ENCODE results near the gene CAPRIN1.
"Not testable (repeated sequence)": the region's sequence is repeated elsewhere in the genome, so short reads cannot be mapped to it uniquely, and the experiment has no call there.

CAPRIN1 gene

DNA sequence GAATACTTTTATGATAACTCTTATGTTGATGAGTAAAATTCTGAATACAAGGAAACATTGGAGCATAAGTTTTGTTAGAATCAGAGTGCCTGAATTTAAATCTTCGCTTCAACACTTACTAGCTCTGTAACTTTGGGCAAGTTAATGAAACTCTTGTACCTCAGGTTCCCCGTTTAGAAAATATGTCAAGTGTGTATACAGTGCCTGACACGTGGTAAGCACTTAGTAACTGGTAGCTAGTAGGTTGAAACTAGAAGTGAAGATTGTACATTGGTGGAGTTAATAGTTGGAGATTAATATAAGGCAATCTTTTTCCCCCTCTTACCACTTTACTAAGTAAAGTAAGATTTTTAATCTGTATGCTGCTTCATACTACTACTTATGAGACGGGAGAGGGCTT is 29.1 kb downstream of the CAPRIN1 start:
- Histone ChIP-seq H3K9me3 (ENCODE audit: control insufficient read depth, low read length) (no peaks in the 10 kb centered on the region), H3K4me3 (ENCODE audit: insufficient read depth, low read depth, low read length) (no peak overlapping the region), H3K4me1 (ENCODE audit: control insufficient read depth, insufficient read depth, low read length) (no peaks in the 10 kb centered on the region), H3K27ac (ENCODE audit: insufficient read depth, low read depth, low read length, poor library complexity, severe bottlenecking) (no peak overlapping the region), H3K36me3 (ENCODE audit: control insufficient read depth, insufficient read depth, low read length) (peaks cover 71% of the 10 kb centered on the region), H3K27me3 (ENCODE audit: control insufficient read depth, insufficient read depth, low read length, poor library complexity, severe bottlenecking) (no peaks in the 10 kb centered on the region)
- WGBS, 2 experiments, result 94 to 97% methylated on average over 3 of the region's 4 CpGs

DNA sequence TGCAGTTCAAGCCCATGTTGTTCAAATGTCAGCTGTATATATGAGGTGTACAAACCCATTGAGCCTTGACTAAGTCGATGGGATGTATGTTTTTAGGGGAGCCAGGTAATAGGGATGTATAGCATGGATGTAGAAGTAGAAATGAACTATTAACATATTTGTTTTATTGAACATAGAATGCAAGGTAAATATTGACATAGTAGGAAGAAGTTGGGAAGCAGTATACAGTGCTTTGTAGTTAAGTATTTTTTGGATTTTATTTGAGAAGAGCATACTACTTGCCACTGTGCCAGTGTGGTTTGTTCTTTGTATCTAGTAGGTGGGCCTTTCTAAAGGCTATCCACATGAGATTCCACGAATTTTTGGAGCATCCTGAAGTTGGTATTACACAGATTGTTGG is 33.1 kb downstream of the CAPRIN1 start:
- 58 to 67% methylated on average over 2 of the region's 2 CpGs for WGBS, 2 experiments
- Histone ChIP-seq H3K4me1 (ENCODE audit: control insufficient read depth, insufficient read depth, low read length) (no peaks in the 10 kb centered on the region), H3K36me3 (ENCODE audit: control insufficient read depth, insufficient read depth, low read length) (peaks cover 62% of the 10 kb centered on the region), H3K9me3 (ENCODE audit: control insufficient read depth, low read length) (no peaks in the 10 kb centered on the region), H3K27me3 (ENCODE audit: control insufficient read depth, insufficient read depth, low read length, poor library complexity, severe bottlenecking) (no peaks in the 10 kb centered on the region), H3K27ac (ENCODE audit: insufficient read depth, low read depth, low read length, poor library complexity, severe bottlenecking) (no peak overlapping the region), H3K4me3 (ENCODE audit: insufficient read depth, low read depth, low read length) (no peak overlapping the region)

DNA sequence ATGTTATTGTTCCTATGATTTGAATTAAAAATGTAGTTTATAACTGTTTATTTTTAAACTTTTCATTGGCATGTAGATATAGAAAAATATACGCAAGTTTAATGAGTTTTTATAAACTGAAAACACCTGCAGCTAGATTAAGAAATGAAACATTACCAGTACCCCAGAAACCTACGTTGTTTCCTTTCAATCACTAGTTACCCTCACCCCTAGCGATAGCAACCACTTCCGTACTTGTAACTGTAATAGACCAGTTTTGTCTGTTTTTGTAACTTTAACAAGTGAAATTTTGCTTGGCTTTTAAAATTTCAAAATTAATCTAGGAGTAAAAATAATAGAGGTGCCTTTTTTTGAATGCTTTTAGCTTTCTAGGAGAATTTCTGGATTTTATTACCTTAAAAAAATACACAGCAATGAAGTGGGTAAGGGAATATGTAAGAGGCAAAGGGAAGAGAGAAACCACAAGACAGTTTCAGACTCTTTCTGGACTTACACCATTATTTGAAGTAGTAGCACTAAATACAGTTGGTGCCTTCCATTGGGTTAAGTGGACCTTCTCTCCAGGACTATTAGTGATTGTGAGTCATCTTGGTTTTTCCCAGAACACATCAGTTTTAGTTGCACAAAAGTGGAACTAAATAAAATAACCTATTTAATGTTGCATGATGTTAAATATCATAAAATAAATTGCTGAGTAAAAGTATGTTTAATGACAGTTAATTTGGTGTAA is 35.2 kb downstream of the CAPRIN1 start:
- no peaks in the 10 kb centered on the region for H3K9me3 ChIP-seq (ENCODE audit: control insufficient read depth, low read length)
- WGBS, 2 experiments, result 80 to 100% methylated on average over 2 to 4 of the region's 4 CpGs
- H3K27me3 ChIP-seq (ENCODE audit: control insufficient read depth, insufficient read depth, low read length, poor library complexity, severe bottlenecking), result no peaks in the 10 kb centered on the region
- H3K36me3 ChIP-seq (ENCODE audit: control insufficient read depth, insufficient read depth, low read length), result peaks cover 68% of the 10 kb centered on the region
- H3K4me1 ChIP-seq (ENCODE audit: control insufficient read depth, insufficient read depth, low read length), result no peaks in the 10 kb centered on the region
- no peak overlapping the region for H3K27ac ChIP-seq (ENCODE audit: insufficient read depth, low read depth, low read length, poor library complexity, severe bottlenecking)
- no peak overlapping the region for H3K4me3 ChIP-seq (ENCODE audit: insufficient read depth, low read depth, low read length)

DNA sequence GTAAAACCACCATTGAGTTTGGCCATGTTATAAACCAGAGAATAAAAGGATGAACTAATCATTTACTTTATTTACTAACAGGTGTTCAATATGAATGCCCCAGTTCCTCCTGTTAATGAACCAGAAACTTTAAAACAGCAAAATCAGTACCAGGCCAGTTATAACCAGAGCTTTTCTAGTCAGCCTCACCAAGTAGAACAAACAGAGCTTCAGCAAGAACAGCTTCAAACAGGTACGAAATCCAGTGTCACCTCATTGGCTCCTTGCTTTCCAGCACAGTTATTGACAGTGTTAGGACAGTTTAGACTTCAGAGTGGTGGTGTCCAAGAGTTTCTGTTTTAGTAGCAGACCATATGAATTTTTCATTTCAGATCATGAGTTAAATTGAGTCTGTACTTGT is 40.3 kb downstream of the CAPRIN1 start:
- WGBS, 2 experiments, result 95 to 100% methylated on average over 1 of the region's 1 CpG
- Histone ChIP-seq H3K9me3 (ENCODE audit: control insufficient read depth, low read length) (no peaks in the 10 kb centered on the region), H3K4me3 (ENCODE audit: insufficient read depth, low read depth, low read length) (no peak overlapping the region), H3K27me3 (ENCODE audit: control insufficient read depth, insufficient read depth, low read length, poor library complexity, severe bottlenecking) (no peaks in the 10 kb centered on the region), H3K27ac (ENCODE audit: insufficient read depth, low read depth, low read length, poor library complexity, severe bottlenecking) (no peak overlapping the region), H3K4me1 (ENCODE audit: control insufficient read depth, insufficient read depth, low read length) (no peaks in the 10 kb centered on the region), H3K36me3 (ENCODE audit: control insufficient read depth, insufficient read depth, low read length) (peaks cover 73% of the 10 kb centered on the region)

DNA sequence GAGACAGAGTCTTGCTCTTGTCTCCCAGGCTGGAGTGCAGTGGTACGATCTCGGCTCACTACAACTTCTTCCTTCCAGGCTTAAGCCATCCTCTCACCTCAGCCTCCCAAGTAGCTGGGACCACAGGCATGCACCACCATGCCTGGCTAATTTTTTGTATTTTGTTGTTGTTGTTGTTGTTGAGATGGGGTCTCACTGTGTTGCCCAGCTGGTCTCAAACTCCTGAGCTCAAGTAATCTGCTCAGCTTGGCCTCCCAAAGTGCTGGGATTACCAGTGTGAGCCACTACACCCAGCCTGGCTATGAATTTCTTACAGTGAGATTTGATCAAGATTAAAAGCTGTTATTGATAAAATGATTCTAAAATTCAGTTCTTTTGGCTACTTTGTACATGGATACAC is 43.4 kb downstream of the CAPRIN1 start:
- 97 to 100% methylated on average over 2 of the region's 2 CpGs for WGBS, 2 experiments
- not testable (repeated sequence) for H3K27ac ChIP-seq (ENCODE audit: insufficient read depth, low read depth, low read length, poor library complexity, severe bottlenecking); H3K9me3 ChIP-seq (ENCODE audit: control insufficient read depth, low read length); H3K27me3 ChIP-seq (ENCODE audit: control insufficient read depth, insufficient read depth, low read length, poor library complexity, severe bottlenecking); H3K4me1 ChIP-seq (ENCODE audit: control insufficient read depth, insufficient read depth, low read length); H3K4me3 ChIP-seq (ENCODE audit: insufficient read depth, low read depth, low read length)
- H3K36me3 ChIP-seq (ENCODE audit: control insufficient read depth, insufficient read depth, low read length), result peaks cover 90% of the 10 kb centered on the region

DNA sequence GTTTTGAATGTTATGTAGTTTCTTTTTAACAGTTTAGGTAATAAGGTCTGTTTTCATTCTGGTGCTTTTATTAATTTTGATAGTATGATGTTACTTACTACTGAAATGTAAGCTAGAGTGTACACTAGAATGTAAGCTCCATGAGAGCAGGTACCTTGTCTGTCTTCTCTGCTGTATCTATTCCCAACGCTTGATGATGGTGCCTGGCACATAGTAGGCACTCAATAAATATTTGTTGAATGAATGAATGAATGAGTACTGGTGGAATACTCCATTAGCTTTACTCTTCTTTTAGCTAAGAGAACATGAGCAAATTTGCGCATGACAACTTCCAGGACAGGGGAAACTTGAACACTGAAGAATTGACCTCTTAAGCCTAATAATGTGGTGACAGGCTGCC is 47.3 kb downstream of the CAPRIN1 start:
- Histone ChIP-seq H3K4me1 (ENCODE audit: control insufficient read depth, insufficient read depth, low read length) (no peaks in the 10 kb centered on the region), H3K27me3 (ENCODE audit: control insufficient read depth, insufficient read depth, low read length, poor library complexity, severe bottlenecking) (no peaks in the 10 kb centered on the region), H3K4me3 (ENCODE audit: insufficient read depth, low read depth, low read length) (no peak overlapping the region), H3K36me3 (ENCODE audit: control insufficient read depth, insufficient read depth, low read length) (peaks cover 66% of the 10 kb centered on the region), H3K27ac (ENCODE audit: insufficient read depth, low read depth, low read length, poor library complexity, severe bottlenecking) (no peak overlapping the region), H3K9me3 (ENCODE audit: control insufficient read depth, low read length) (no peaks in the 10 kb centered on the region)
- 94 to 96% methylated on average over 2 of the region's 2 CpGs for WGBS, 2 experiments

DNA sequence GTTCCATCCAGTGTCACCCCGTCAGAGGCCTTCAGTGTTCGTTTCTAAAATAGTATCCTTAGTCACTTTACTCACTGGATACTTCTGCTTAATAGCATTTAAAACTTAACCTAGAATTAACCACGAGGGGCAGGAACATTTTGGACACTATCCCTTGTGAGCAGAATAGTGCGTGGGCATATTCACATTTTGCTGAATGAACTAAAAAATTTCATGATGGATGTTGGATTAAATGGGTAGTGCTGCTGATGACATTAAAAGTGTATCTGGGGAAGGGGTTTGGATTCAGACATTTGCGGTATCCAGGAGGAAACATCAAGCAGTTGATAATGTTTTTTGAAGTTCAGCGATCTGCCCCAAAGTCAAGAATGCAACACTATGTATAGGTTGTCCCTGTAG is 53.1 kb downstream of the CAPRIN1 start:
- H3K36me3 ChIP-seq (ENCODE audit: control insufficient read depth, insufficient read depth, low read length), result peaks cover 12% of the 10 kb centered on the region

DNA sequence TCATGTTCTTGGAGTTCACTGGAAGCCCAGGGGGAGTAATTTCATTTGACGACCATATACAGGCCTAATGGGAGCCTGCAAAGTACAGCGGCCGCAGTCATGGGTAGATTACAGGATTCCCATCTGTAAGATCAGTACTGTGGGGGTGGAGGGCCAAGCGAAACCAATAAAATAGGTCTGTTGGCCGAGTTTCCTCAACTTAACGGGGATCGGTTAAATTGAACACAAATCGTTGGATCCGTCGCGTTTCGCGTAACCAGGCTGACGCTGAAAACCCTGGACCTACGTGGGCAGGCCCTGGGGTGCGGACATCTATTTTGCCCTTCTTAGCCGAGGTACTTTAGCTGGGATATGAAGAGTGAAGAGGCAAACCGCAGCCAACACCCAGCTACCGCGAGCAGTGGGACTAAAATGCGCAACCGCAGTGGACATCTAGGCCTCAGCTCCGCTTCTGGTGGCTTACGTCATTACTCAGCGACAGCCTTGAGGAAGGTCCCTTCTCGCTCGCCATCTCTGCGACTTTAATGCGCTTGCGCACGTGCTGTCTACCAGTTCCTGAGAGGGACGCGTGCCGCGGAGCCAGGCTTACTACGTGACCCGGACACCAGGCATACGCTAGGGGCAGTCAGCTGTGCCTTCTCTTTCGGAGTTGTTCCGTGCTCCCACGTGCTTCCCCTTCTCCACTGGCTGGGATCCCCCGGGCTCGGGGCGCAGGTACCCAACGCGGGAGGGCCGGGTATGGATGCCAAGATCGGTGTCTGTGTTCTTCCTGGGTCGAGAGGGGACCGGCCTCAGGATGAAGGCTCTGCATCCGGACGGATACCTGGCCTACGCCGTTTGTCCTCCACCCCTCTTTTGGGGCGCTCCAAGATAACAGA is 53.8 kb downstream of the CAPRIN1 start, which contains the start of gene NAT10:
Gene NAT10 (plus strand): TSS at position 551 of the 878 bp plus-strand sequence. CDS start 2,597 bp downstream, outside the sequence.
- H3K4me1 ChIP-seq (ENCODE audit: control insufficient read depth, insufficient read depth, low read length), result peaks cover 3% of the 10 kb centered on the region
- H3K36me3 ChIP-seq (ENCODE audit: control insufficient read depth, insufficient read depth, low read length), result peaks cover 12% of the 10 kb centered on the region
- H3K27me3 ChIP-seq (ENCODE audit: control insufficient read depth, insufficient read depth, low read length, poor library complexity, severe bottlenecking), result no peaks in the 10 kb centered on the region
- no peaks in the 10 kb centered on the region for H3K9me3 ChIP-seq (ENCODE audit: control insufficient read depth, low read length)
- H3K4me3 ChIP-seq (ENCODE audit: insufficient read depth, low read depth, low read length), result peak within 1 kb of the TSS; percentile 97
- WGBS, 2 experiments, result 0% methylated on average over 55 of the region's 55 CpGs
- peak within 1 kb of the TSS; percentile 89 for H3K27ac ChIP-seq (ENCODE audit: insufficient read depth, low read depth, low read length, poor library complexity, severe bottlenecking)

More for the DNA sequence above, 53.1 kb downstream of the CAPRIN1 start:
- Histone ChIP-seq H3K4me1 (ENCODE audit: control insufficient read depth, insufficient read depth, low read length) (peaks cover 3% of the 10 kb centered on the region), H3K4me3 (ENCODE audit: insufficient read depth, low read depth, low read length) (peak overlapping the region; percentile 97), H3K27me3 (ENCODE audit: control insufficient read depth, insufficient read depth, low read length, poor library complexity, severe bottlenecking) (no peaks in the 10 kb centered on the region), H3K27ac (ENCODE audit: insufficient read depth, low read depth, low read length, poor library complexity, severe bottlenecking) (peak overlapping the region; percentile 89), H3K9me3 (ENCODE audit: control insufficient read depth, low read length) (no peaks in the 10 kb centered on the region)
- WGBS, 2 experiments, result 36 to 40% methylated on average over 6 of the region's 6 CpGs

DNA sequence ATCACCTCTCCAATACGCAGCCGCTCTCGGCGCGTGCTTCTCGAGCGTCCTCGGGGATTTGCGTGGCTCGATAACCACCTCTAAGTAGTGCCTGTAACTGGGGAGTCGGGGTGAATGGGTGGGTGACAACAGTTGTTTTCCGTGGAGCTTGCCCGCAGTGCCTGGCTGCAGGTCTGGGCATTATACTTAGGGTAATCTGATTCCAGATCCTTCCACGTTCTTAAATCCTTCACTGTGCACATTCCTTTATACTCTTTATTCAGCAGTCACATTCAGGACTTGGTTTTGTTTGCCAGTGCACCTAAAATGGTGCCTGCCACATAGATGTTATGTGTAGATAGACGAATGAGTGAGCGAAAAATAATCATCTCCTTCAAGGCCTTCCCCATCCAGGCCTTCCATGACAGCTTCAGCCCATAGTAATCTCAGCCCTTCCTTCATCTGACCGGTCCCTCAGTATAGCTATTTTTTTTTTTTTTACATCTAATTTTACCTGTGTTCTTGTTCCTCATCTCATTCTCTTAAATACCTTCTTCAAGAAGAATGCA is 54.5 kb downstream of the CAPRIN1 start:
- H3K4me1 ChIP-seq (ENCODE audit: control insufficient read depth, insufficient read depth, low read length), result peaks cover 3% of the 10 kb centered on the region
- no peaks in the 10 kb centered on the region for H3K27me3 ChIP-seq (ENCODE audit: control insufficient read depth, insufficient read depth, low read length, poor library complexity, severe bottlenecking)
- H3K4me3 ChIP-seq (ENCODE audit: insufficient read depth, low read depth, low read length), result peak overlapping the region; percentile 97
- H3K36me3 ChIP-seq (ENCODE audit: control insufficient read depth, insufficient read depth, low read length), result peaks cover 10% of the 10 kb centered on the region
- WGBS, 2 experiments, result 1 to 6% methylated on average over 15 to 17 of the region's 17 CpGs
- H3K9me3 ChIP-seq (ENCODE audit: control insufficient read depth, low read length), result no peaks in the 10 kb centered on the region
- H3K27ac ChIP-seq (ENCODE audit: insufficient read depth, low read depth, low read length, poor library complexity, severe bottlenecking), result peak overlapping the region; percentile 89

DNA sequence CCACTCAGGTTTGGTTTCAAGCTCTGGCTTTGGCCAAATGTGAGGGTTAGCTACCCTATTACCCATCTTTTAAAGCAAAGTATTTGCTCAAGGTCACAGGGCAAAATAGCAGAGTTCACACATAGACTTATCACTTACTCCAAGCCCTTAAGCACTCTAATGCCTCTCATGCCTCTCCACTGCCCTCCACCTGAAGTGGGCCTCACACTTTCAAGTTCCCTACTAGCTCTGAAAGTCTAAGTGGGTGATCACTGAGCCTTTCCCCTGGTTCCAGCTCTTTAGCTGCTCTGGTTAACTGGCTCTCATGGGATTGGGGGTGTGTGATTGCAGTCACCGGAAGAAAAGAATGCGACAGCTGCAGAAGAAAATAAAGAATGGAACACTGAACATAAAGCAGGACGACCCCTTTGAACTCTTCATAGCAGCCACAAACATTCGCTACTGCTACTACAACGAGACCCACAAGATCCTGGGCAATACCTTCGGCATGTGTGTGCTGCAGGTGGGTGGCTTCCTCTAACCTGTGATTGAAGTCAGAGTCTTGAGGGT is 60.3 kb downstream of the CAPRIN1 start:
- Histone ChIP-seq H3K4me3 (ENCODE audit: insufficient read depth, low read depth, low read length) (no peak overlapping the region), H3K4me1 (ENCODE audit: control insufficient read depth, insufficient read depth, low read length) (peaks cover 2% of the 10 kb centered on the region), H3K36me3 (ENCODE audit: control insufficient read depth, insufficient read depth, low read length) (peaks cover 34% of the 10 kb centered on the region), H3K9me3 (ENCODE audit: control insufficient read depth, low read length) (no peaks in the 10 kb centered on the region), H3K27me3 (ENCODE audit: control insufficient read depth, insufficient read depth, low read length, poor library complexity, severe bottlenecking) (no peaks in the 10 kb centered on the region), H3K27ac (ENCODE audit: insufficient read depth, low read depth, low read length, poor library complexity, severe bottlenecking) (no peak overlapping the region)
- 93 to 94% methylated on average over 6 of the region's 6 CpGs for WGBS, 2 experiments

Data from ectodermal cell (in vitro differentiated cells).